ENCODE data around the gene PODXL. TPM values are rescaled to one million over a fixed set of nuclear protein-coding genes. Genes with fewer than 3 reads are reported as not detected.
A peak's percentile ranks its signal among the peaks of the same experiment; 100 is the strongest.

The PODXL gene
- polyA plus RNA-seq, 1 donor from 2014 or later = 1.3 TPM

DNA sequence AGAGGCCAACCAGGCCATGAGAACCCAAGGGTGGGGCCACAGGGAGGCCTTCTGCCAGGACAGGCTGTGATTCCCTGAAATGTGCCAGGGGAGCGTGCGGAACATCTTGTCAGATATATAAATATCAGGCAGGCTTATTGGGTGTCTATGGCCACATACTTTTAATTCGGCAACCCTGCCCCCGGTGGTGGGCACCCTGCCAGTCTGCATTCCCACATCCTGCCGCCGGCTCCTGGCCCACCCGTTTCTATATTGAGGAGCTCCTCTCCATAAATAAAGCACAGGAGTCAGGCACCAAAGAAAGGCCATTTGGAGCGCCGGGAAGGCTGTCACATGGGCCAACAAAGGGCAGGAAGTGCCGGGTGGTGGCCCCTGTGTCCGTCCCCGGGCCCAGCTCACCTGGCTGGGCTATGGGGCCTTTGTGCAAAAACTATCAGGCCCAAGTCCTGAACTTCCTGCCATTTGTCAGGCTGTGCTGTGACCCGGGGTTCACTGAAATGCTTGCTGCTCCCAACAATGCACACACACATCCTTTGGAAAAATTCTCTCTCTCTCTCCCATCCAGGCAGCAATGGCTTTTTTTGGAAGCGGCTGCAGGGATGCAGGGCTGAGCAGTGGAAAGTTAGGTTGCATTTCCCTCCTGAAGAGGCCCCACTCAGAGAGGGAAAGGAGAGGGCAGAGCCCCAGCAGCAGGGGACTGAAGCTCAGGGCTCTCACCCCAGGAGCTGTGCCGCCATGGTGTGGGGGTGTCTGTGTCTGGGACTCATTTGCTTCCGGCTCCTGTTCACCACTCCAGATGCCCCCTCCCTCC, 25.0 kb upstream of the PODXL start:
- no peak overlapping the region for H3K27ac Mint-ChIP-seq
- peaks cover 4% of the 10 kb centered on the region for H3K27me3 Mint-ChIP-seq
- H3K4me1 Mint-ChIP-seq = peaks cover 0 to under 1% (median 0%) of the 10 kb centered on the region in 3 donors
- H3K36me3 Mint-ChIP-seq = no peaks in the 10 kb centered on the region
- no peak overlapping the region for H3K4me3 Mint-ChIP-seq
- H3K9me3 Mint-ChIP-seq = no peaks in the 10 kb centered on the region

DNA sequence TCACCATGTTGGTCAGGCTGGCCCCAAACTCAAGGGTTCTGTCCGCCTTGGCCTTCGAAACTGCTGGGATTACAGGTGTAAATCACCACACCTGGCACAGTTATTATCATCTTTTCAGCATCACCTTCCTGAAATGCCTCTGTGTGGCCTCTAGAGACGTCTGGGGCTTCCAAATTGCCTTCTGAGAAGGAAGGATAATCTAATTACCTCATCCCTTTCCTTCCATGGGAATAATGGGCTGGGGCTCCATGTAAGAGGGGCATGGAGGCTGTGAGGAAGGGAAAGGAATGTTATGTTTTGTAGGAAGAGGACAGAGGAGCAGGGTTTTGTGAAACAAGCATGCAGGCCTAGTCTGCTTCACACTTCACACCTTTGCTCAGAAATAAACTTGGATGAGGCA, 22.2 kb upstream of the PODXL start:
- no peaks in the 10 kb centered on the region for H3K36me3 Mint-ChIP-seq
- H3K27ac Mint-ChIP-seq = no peak overlapping the region
- H3K9me3 Mint-ChIP-seq = no peaks in the 10 kb centered on the region
- H3K27me3 Mint-ChIP-seq = peaks cover 4% of the 10 kb centered on the region
- H3K4me1 Mint-ChIP-seq = peaks cover 0 to 1% (median 0%) of the 10 kb centered on the region in 3 donors
- no peak overlapping the region for H3K4me3 Mint-ChIP-seq

DNA sequence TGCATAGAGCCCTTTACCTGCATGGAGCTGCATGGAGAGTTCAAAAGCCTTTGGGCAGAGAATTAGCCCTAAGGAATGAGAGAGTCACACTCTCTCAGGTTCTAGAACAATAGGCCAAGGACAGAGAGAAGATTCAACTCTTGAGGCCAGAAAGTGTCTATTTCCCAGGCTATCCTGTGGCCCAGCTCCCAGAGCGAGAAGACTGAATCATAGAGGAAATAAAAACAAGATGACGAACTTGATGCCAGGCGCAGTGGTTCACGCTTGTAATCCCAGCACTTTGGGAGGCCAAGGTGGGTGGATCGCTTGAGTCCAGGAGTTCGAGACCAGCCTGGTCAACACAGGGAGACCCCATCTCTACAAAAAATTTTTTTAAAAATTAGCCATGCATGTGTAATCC, 18.3 kb upstream of the PODXL start:
- H3K36me3 Mint-ChIP-seq = no peaks in the 10 kb centered on the region
- no peak overlapping the region for H3K4me3 Mint-ChIP-seq
- no peaks in the 10 kb centered on the region for H3K9me3 Mint-ChIP-seq
- H3K27ac Mint-ChIP-seq = no peak overlapping the region
- H3K4me1 Mint-ChIP-seq = peaks cover 0 to 1% (median 0%) of the 10 kb centered on the region in 3 donors
- H3K27me3 Mint-ChIP-seq = peaks cover 4% of the 10 kb centered on the region

DNA sequence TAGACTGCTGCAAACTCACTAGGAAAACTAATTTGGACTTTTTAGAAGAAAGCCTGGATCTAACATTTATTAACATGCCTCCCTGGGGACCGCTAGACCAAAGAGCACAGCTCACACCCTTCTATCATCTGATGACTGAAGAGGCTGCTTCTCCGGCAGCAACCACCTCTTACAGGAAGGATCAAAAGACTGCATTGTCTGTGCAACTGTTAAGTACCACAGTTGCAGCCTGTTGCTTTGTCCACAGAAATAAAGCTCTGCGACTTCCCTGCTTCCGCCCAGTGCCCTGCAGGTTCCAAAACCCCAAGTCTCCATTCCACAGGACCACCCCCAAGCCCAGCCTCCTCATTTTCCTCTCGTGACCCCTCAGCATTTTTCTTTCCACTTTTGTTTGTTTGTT, 14.0 kb upstream of the PODXL start:
- H3K27ac Mint-ChIP-seq = no peak overlapping the region
- peaks cover 1% of the 10 kb centered on the region for H3K27me3 Mint-ChIP-seq
- no peaks in the 10 kb centered on the region for H3K9me3 Mint-ChIP-seq
- H3K36me3 Mint-ChIP-seq = peaks cover 1% of the 10 kb centered on the region
- no peak overlapping the region for H3K4me3 Mint-ChIP-seq
- peaks cover 0 to 2% (median 0%) of the 10 kb centered on the region in 3 donors for H3K4me1 Mint-ChIP-seq

DNA sequence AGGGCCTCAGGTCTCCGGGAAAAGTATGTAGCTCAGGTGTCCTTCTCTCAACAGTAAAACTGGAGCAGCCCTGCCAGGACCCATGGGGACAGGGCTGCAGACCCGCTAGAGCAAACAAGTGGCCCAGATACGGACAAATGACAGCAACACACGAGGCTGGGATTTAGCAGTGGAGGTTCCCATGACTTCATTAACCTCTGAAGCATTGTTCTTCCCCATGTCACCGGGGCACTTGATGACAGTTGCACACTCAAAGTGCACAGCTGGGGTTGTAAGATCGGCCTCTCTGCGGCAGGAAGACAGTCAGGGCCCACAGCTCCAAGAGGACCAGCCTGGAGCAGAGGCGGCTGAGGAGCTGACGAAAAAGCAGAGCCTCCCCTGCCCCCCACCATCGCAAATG, 12.5 kb upstream of the PODXL start:
- no peak overlapping the region for H3K4me3 Mint-ChIP-seq
- peaks cover 1% of the 10 kb centered on the region for H3K36me3 Mint-ChIP-seq
- H3K27me3 Mint-ChIP-seq = peaks cover 1% of the 10 kb centered on the region
- H3K9me3 Mint-ChIP-seq = no peaks in the 10 kb centered on the region
- no peak overlapping the region for H3K27ac Mint-ChIP-seq
- H3K4me1 Mint-ChIP-seq = peaks cover 0 to 2% (median 0%) of the 10 kb centered on the region in 3 donors

DNA sequence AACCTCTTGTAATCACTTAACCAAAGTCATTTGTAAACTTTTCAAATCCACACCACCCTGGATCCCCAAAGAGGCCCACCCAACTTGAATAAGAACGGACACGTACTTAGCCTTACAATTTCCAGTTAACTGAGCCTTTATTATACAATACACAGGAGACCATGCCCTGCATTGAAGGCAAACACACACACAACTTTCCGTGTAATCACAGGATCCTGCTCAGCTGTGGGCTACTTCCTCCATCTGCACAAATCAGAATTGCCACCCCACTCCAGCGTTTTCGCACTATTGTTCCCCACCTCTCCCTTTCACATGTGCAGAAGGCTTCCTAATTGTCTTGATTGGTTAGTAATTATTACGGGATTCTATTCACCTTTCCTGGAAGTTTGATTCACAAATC, 12.1 kb upstream of the PODXL start:
- Mint-ChIP-seq H3K4me3 (no peak overlapping the region), H3K27ac (no peak overlapping the region), H3K27me3 (peaks cover 1% of the 10 kb centered on the region), H3K36me3 (peaks cover 1% of the 10 kb centered on the region), H3K9me3 (no peaks in the 10 kb centered on the region), H3K4me1 (peaks cover 0 to 2% (median 0%) of the 10 kb centered on the region in 3 donors)

DNA sequence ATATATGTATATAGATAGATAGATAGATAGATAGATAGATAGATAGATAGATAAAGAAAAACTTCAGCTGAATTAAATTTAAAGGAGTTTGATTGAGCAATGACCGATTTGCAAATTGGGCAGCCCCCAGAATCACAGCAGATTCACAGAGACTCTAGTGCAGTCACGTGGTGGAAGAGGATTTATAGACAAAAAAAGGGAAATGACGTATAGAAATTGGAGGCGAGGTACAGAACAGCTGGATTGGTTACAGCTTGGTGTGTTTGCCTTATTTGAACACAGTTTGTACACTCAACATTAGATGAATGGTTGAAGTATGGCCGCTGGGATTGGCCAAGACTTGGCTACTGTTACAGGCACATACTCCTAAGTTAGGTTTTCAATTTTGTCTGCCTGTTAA, 8.2 kb upstream of the PODXL start:
- peaks cover 1% of the 10 kb centered on the region for H3K36me3 Mint-ChIP-seq

DNA sequence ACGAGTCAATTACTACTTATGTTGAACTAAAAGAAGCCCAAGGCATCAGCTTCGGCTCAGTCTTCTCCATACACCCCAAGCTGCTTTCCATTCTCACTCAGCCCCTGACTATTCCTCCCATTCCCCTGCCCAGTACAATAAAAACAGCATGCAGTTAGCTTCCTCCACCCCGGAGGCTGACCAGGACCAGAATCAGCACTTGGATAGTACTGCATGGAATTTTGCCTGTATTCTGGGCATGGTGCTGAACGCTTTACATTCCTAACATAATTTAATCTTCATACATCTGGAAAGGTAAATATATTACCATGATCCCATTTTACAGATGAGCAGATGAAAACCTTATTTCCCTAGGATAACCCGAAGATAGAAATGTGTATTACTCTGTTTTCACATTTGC, 7.5 kb upstream of the PODXL start:
- Mint-ChIP-seq H3K27me3 (no peaks in the 10 kb centered on the region), H3K27ac (no peak overlapping the region), H3K9me3 (no peaks in the 10 kb centered on the region), H3K36me3 (peaks cover 1% of the 10 kb centered on the region), H3K4me3 (no peak overlapping the region), H3K4me1 (peaks cover 0 to 2% (median 0%) of the 10 kb centered on the region in 3 donors)

More for the DNA sequence above, 8.2 kb upstream of the PODXL start:
- Mint-ChIP-seq H3K4me3 (no peak overlapping the region), H3K9me3 (no peaks in the 10 kb centered on the region), H3K4me1 (peaks cover 0 to 2% (median 0%) of the 10 kb centered on the region in 3 donors), H3K27ac (no peak overlapping the region), H3K27me3 (no peaks in the 10 kb centered on the region)

DNA sequence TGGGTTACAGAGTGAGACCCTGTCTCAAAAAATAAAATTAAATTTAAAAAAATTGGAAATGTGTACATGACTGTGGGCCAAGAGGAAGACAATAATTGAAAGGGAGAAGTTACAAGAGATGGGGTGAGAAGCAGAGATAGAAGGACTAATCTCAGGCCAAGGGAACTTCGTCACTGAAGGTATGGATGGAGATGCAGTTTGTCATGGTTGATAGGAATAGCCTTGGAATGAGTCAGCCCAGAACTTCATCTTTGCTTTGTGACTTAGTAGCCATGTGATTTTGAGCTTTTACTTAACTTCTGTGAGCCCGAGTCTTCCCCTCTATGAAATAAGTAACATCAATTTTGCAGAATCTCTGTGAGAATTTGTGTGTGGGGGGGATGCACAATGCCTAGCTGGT, 6.5 kb upstream of the PODXL start:
- no peaks in the 10 kb centered on the region for H3K27me3 Mint-ChIP-seq
- H3K36me3 Mint-ChIP-seq = no peaks in the 10 kb centered on the region
- H3K9me3 Mint-ChIP-seq = no peaks in the 10 kb centered on the region
- peaks cover 0 to 3% (median 0%) of the 10 kb centered on the region in 3 donors for H3K4me1 Mint-ChIP-seq
- no peak overlapping the region for H3K27ac Mint-ChIP-seq
- H3K4me3 Mint-ChIP-seq = no peak overlapping the region

DNA sequence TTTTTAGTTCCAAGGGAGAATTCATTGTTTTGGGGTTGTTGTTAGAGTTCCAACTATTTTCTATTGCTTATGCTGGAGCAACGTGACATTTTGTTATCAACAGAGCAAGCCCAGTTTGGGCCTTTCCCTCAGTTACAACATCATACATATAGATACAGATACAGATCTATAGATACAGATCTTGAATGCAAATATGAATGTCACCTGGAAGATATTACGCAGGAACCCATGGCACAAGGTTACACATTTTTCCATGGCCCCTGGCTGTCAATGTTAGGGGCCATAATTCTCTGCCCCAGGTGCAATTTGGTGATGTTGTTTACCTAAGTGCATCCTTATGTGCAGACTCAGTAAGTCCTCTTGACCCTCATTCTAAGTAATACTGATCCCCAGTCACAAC, 3.6 kb upstream of the PODXL start:
- Mint-ChIP-seq H3K27ac (peak overlapping the region in 1 of 3 donors; percentile 33), H3K9me3 (no peaks in the 10 kb centered on the region), H3K4me3 (peak overlapping the region in 2 of 4 donors; percentile 3 to 29), H3K27me3 (peaks cover 5% of the 10 kb centered on the region), H3K36me3 (no peaks in the 10 kb centered on the region), H3K4me1 (peaks cover 5 to 17% (median 15%) of the 10 kb centered on the region in 3 donors)

DNA sequence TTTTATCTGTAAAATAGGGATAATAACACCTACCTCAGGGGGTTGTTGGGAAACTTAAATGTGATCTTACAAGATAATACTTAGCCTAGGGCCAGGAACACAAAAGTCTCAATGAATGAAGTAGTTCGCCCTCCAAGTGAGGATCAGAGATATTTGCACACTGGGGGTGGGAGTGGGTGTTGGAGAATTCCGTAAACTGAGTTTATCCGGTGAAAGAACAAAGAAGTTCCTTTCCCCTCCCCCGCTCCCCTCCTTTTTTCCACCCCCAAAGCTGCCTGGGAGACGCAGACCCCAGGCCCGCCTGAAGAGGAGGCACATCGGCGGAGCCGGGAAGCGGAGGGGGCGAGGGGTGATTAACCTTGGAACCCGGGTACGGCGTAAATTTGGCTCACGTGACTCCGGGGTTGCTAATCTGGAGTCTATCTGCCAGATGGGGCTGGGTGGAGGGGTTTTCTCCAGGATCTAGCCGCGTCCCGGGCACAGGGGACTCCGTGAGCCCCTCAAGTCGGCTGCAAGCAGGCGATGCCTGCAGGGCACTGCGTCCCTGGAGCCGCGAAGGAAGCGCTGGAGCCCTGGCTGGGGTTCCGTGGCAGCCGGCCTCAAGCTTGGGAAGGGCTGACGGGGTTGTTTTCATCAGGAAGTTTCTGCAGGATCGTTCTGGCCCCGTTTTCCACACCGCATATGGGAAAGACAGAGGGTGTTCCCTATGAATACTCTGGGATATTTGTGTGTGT, 1.4 kb upstream of the PODXL start:
- peak overlapping the region in 1 of 3 donors; percentile 25 for H3K27ac Mint-ChIP-seq
- peak overlapping the region; percentile 82 to 92 (median 88) for H3K4me3 Mint-ChIP-seq
- no peaks in the 10 kb centered on the region for H3K9me3 Mint-ChIP-seq
- no peaks in the 10 kb centered on the region for H3K36me3 Mint-ChIP-seq
- H3K27me3 Mint-ChIP-seq = peaks cover 19% of the 10 kb centered on the region
- H3K4me1 Mint-ChIP-seq = peaks cover 14 to 25% (median 20%) of the 10 kb centered on the region in 3 donors

DNA sequence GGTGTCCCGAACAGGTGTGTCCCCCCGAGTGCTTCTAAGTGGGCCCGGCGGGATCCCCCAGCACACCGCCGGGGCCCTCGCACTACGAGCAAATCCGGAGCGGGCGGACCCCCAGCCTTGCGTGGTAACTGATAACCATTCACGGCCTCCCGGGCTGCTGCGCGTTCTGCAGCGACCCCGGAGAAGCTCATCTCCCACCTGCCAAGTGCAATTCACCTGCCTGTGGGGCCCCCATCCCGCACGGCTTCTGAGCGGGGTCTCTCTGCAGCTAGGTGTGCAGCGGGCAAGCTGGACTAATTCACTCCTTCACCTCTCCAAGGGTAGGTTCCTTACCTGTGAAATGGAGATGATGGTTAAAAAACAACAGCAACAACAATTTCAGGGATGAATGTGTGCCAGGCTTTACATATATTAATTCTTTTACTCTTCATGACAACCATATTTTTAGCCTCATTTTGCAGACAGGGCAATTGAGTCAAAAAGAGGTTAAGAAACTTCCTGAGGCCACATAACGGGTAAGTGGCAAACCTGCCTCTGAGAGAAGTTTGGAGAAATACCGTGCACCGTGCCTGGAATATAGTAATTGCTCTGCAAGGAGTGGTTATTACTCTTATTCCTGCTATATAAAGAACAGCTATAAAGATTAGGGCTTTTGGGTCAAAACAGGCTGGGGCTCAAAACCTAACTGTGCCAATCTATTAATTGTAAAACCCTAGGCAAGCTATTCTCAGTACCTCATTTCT, 652 bp upstream of the PODXL start:
- H3K27me3 Mint-ChIP-seq = peaks cover 19% of the 10 kb centered on the region
- H3K27ac Mint-ChIP-seq = peak overlapping the region in 2 of 3 donors; percentile 5 to 25

DNA sequence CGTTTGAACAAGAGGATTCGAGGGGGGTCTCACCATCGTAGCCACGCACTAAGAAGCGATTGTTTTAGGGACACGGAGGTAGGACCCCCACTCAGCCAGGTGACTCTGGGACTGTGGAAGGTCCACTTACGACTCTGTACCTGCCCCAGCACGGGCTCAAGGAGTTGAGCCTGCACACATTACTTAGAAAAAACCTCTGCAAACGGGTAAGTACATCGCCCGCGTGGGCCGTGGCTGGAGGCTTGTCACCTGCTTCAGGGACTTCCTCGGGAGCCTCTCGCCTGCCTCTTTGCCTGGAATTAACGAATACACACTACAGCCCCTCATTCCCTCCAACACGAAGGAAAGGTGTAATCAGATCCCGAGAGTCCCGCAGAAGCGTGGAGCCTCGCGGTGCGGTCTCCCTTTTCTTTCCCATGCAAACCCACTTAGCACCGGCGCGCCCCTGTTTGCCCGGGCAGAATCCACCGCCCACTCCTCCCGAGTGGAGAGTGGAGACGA, 826 bp downstream of the PODXL start:
- Mint-ChIP-seq H3K27me3 (peaks cover 19% of the 10 kb centered on the region), H3K4me3 (peak overlapping the region; percentile 82 to 96 (median 85)), H3K27ac (peak overlapping the region in 1 of 3 donors; percentile 69), H3K4me1 (peaks cover 14 to 25% (median 20%) of the 10 kb centered on the region in 3 donors), H3K9me3 (no peaks in the 10 kb centered on the region), H3K36me3 (no peaks in the 10 kb centered on the region)

More for the DNA sequence above, 652 bp upstream of the PODXL start:
- Mint-ChIP-seq H3K4me3 (peak overlapping the region; percentile 82 to 92 (median 88)), H3K36me3 (no peaks in the 10 kb centered on the region), H3K4me1 (peaks cover 14 to 25% (median 20%) of the 10 kb centered on the region in 3 donors), H3K9me3 (no peaks in the 10 kb centered on the region)

DNA sequence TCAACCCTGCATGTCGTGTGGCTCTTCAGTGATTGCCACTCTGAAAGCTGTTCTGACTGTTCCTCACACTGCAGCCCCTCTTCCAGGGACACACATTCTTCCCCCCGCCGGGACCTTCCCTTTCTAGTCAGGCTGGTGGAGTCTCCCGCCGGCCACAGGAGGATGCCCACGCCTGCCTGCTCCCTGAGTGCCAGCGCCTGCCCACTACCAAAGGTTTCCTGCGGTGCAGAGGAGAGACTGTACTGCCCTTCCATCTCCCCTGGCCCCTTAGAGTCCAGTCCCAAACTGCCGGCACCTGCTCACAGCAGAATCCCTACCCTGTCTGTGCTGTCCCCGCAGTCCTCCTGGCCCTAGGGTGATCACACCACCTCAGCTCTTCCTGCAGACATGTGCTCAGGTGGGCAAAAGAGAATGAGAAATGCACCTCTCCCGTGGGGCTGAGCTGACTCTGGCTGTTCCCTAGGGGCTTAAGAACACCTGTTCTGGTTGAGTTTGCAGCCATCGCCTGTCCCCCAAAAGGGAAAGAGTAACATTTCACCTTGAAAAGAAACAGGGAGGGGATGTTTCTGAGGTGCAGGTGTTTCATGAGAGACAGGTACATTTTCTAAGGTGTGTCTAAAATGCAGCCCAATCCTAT, 1.4 kb downstream of the PODXL start:
- H3K4me3 Mint-ChIP-seq = peak overlapping the region; percentile 82 to 96 (median 85)
- no peaks in the 10 kb centered on the region for H3K36me3 Mint-ChIP-seq
- H3K27me3 Mint-ChIP-seq = peaks cover 19% of the 10 kb centered on the region
- H3K9me3 Mint-ChIP-seq = no peaks in the 10 kb centered on the region
- peaks cover 14 to 25% (median 20%) of the 10 kb centered on the region in 3 donors for H3K4me1 Mint-ChIP-seq
- H3K27ac Mint-ChIP-seq = peak overlapping the region in 1 of 3 donors; percentile 69
